K562 (cell line): Measurements from ENCODE around the gene GPATCH4. TPM values are rescaled to one million over a fixed set of nuclear protein-coding genes. Genes with fewer than 3 reads are reported as not detected.

Experiments used
- ATF6 ChIP-seq: sonication (generic); formaldehyde crosslinking; IDR thresholded peaks from 2 replicates; pipeline ENCODE4 v1.4.0; 2020; ENCODE audit warnings: mild to moderate bottlenecking, missing genetic modification reagents
- BRD9 ChIP-seq: fragments of 450-650 bp; IDR thresholded peaks from 2 replicates; pipeline ENCODE4 v1.6.1; 2018; ENCODE audit warnings: low read depth; ENCODE audit not compliant: partially characterized antibody
- C11orf30 ChIP-seq: fragments of 450-650 bp; IDR thresholded peaks from 2 replicates; pipeline ENCODE4 v1.6.1; 2016; ENCODE audit warnings: low read depth, mild to moderate bottlenecking
- CBX3 ChIP-seq, 2 experiments: IDR thresholded peaks; 1 replicate in 1 of 2; 2 replicates in 1 of 2; pipeline ENCODE4 v1.6.1; 2012; ENCODE audit warnings: inconsistent platforms in 2 of 2, low read length in 2 of 2, borderline replicate concordance in 1 of 2, control low read depth in 1 of 2
- CEBPZ ChIP-seq: fragments of 150-350 bp; IDR thresholded peaks from 2 replicates; pipeline ENCODE4 v1.6.1; 2014; ENCODE audit warnings: low read depth, mild to moderate bottlenecking, low read length, borderline replicate concordance
- EGR1 ChIP-seq: fragments of 450-650 bp; conservative IDR thresholded peaks from 2 replicates; pipeline ENCODE4 v1.6.1; 2017; ENCODE audit warnings: mild to moderate bottlenecking
- HMGN3 ChIP-seq: IDR thresholded peaks from 2 replicates; pipeline ENCODE4 v1.6.1; 2011; ENCODE audit warnings: borderline replicate concordance, low read depth, mild to moderate bottlenecking, mixed read lengths, low read length; ENCODE audit not compliant: insufficient read length; ENCODE audit errors: extremely low read depth
- L3MBTL2 ChIP-seq: fragments of 450-650 bp; IDR thresholded peaks from 2 replicates; pipeline ENCODE4 v1.6.1; 2016; ENCODE audit warnings: mild to moderate bottlenecking, moderate library complexity
- LEF1 ChIP-seq: fragments of 450-650 bp; IDR thresholded peaks from 2 replicates; pipeline ENCODE4 v1.6.1; 2016; ENCODE audit warnings: mild to moderate bottlenecking
- MAFK ChIP-seq: IDR thresholded peaks from 2 replicates; pipeline ENCODE4 v1.6.1; 2011; ENCODE audit warnings: low read length, improper control_type of control experiment
- MCM2 ChIP-seq: fragments of 450-650 bp; IDR thresholded peaks from 2 replicates; pipeline ENCODE4 v1.6.1; 2017; ENCODE audit warnings: low read depth, mild to moderate bottlenecking
- MYC ChIP-seq, 2 experiments: fragments of 250-450 bp in 1 of 2; sonication (Bioruptor Pico) in 1 of 2; IDR thresholded peaks; 2 replicates each; pipeline versions ENCODE4 v1.5.1 to v1.6.1; 2012 to 2021; ENCODE audit warnings: low read depth in 2 of 2, borderline replicate concordance in 1 of 2, improper control_type of control experiment in 1 of 2, low read length in 1 of 2, mild to moderate bottlenecking in 1 of 2, moderate library complexity in 1 of 2
- NCOA6 ChIP-seq: fragments of 450-650 bp; IDR thresholded peaks from 2 replicates; pipeline ENCODE4 v1.6.1; 2017; ENCODE audit warnings: mild to moderate bottlenecking
- NFIC ChIP-seq: fragments of 450-650 bp; IDR thresholded peaks from 2 replicates; pipeline ENCODE4 v1.6.1; 2017; ENCODE audit warnings: mild to moderate bottlenecking, inconsistent platforms
- RBM14 ChIP-seq: fragments of 200-400 bp; formaldehyde crosslinking; IDR thresholded peaks from 2 replicates; pipeline ENCODE4 v1.6.1; 2018; ENCODE audit warnings: low read depth, mild to moderate bottlenecking, low read length, moderate library complexity, borderline replicate concordance; ENCODE audit not compliant: insufficient read depth
- STAT6 ChIP-seq: sonication (generic); formaldehyde crosslinking; IDR thresholded peaks from 2 replicates; pipeline ENCODE4 v1.8.1; 2023; ENCODE audit warnings: mild to moderate bottlenecking, missing genetic modification reagents
- TEAD4 ChIP-seq, 2 experiments: sonication (generic) in 1 of 2; formaldehyde crosslinking in 1 of 2; IDR thresholded peaks; 2 replicates each; pipeline versions ENCODE4 v1.6.1 to v1.8.0; 2012 to 2022; ENCODE audit warnings: borderline replicate concordance in 1 of 2, inconsistent platforms in 1 of 2, low read length in 1 of 2, mild to moderate bottlenecking in 1 of 2, missing genetic modification reagents in 1 of 2
- ZNF143 ChIP-seq: sonication (generic); formaldehyde crosslinking; IDR thresholded peaks from 2 replicates; pipeline ENCODE4 v1.9.0; 2022; ENCODE audit warnings: mild to moderate bottlenecking, missing genetic modification reagents
- ZNF431 ChIP-seq: sonication (generic); formaldehyde crosslinking; IDR thresholded peaks from 2 replicates; pipeline ENCODE4 v1.8.0; 2022; ENCODE audit warnings: mild to moderate bottlenecking, missing genetic modification reagents
- polyA plus RNA-seq, 8 experiments: library from polyadenylated mRNA; depleted of rRNA in 4 of 8; stranded (reverse) in 5 of 8; unstranded in 3 of 8; fragments of >200 nt; fragmentation: Nextera tagmentation in 2 of 8; fragmentation: Illumina TruSeq in 1 of 8; extraction: Ambion mirVana in 2 of 8; extraction: Trizol in 1 of 8; gene quantifications; 2 replicates each; pipeline versions ENCODE4 v1.2.1 to v1.2.3, GENCODE V29; 2011 to 2014; ENCODE audit warnings: inconsistent platforms in 1 of 8, missing spikeins in 1 of 8
- total RNA-seq, 7 experiments: library from RNA; depleted of rRNA in 6 of 7; stranded (reverse); fragments of >200 nt in 6 of 7; fragmentation: Illumina TruSeq in 2 of 7; extraction: Trizol in 2 of 7; gene quantifications; 2 replicates each; pipeline versions ENCODE4 v1.2.1 to v1.2.3, GENCODE V29; 2011 to 2021; ENCODE audit warnings: low replicate concordance in 1 of 7

GPATCH4 gene
- total and polyA plus RNA-seq, 9 of the 15 experiments (the other 6 are each of a cell fraction or from before 2014, with no cell fraction given) = 43.7 to 105 (median 76.5) TPM

DNA sequence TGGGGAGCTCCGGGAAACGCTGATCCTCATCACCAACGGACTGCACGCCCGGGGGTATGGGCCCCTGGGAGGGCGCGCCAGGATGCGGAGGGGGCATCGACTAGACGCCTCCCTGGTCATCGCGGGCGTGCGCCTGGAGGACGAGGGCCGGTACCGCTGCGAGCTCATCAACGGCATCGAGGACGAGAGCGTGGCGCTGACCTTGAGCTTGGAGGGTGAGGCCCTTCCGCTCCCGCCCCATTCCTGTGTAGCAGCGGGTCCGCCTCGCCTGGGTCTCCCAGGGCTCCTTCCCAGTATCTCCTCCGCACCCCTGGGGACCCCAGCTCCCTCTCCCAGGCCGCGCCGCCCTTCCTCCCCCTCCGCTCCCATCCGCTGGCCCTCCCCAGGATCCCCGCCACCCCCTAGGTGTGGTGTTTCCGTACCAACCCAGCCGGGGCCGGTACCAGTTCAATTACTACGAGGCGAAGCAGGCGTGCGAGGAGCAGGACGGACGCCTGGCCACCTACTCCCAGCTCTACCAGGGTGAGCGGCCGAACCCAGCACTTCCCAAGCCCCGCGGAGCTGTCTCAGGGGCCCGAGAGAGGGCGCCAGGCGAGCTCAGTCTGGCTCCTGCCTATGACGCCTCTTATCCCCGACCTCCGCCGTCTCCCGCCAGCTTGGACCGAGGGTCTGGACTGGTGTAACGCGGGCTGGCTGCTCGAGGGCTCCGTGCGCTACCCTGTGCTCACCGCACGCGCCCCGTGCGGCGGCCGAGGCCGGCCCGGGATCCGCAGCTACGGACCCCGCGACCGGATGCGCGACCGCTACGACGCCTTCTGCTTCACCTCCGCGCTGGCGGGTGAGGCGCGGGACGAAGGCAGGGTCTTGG lies 22.9 kb upstream of the GPATCH4 start (continued):
- TF ChIP-seq NCOA6 (no peak), ZNF143 (CRISPR knock-in tag) (no peak; the same call in none of the 2 replicates), LEF1 (no peak), EGR1 (no peak), CEBPZ (no peak), HMGN3 (peak; percentile 26), C11orf30 (peak; percentile 85), NFIC (peak; percentile 35), RBM14 (no peak), BRD9 (no peak), TEAD4 (IDR thresholded peaks at IDR 0.05; ENCODE audit: low read length) (no peak), TEAD4 (CRISPR knock-in tag; IDR thresholded peaks at IDR 0.05; ENCODE audit: borderline replicate concordance) (0 out of 2 replicates have a peak, but pooled peaks have one; percentile 38), L3MBTL2 (peak; percentile 96), MAFK (no peak), ZNF431 (CRISPR knock-in tag) (no peak), ATF6 (CRISPR knock-in tag) (peak; percentile 79; the same call in 1 of the 2 replicates), CBX3 (IDR thresholded peaks at IDR 0.05; ENCODE audit: borderline replicate concordance in 1 of 2, low read length in 2 of 2) (0 out of 3 replicates have a peak, but pooled peaks of 1 of the 2 experiments have one; percentile 30), MYC (IDR thresholded peaks at IDR 0.05; ENCODE audit: low read depth, low read length) (peak; percentile 56), MYC (CRISPR knock-in tag; IDR thresholded peaks at IDR 0.05; ENCODE audit: borderline replicate concordance, low read depth) (no peak), STAT6 (no peak), MCM2 (no peak)
